ENCODE results near the gene ADO.

DNA sequence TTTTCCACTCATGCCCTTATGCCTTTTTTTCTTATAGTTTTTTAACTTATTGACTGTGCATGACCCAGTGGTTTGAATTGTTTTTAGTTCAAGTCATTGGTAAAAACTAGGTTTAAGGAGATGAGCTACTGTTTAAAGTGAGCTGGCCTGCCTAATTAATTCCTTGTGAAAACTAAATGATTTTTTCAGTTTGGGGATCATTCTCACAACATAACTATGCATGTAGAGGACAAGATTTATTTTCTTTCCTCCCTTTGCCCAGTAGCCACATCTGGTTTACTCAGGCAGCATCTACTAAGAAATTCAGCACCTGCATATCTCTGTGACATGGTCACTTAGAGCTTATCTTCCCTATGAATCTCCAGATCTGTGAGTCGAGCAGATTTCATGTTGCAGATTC lies 1.7 kb downstream of the ADO start:
- TF ChIP-seq, protein P1, sequence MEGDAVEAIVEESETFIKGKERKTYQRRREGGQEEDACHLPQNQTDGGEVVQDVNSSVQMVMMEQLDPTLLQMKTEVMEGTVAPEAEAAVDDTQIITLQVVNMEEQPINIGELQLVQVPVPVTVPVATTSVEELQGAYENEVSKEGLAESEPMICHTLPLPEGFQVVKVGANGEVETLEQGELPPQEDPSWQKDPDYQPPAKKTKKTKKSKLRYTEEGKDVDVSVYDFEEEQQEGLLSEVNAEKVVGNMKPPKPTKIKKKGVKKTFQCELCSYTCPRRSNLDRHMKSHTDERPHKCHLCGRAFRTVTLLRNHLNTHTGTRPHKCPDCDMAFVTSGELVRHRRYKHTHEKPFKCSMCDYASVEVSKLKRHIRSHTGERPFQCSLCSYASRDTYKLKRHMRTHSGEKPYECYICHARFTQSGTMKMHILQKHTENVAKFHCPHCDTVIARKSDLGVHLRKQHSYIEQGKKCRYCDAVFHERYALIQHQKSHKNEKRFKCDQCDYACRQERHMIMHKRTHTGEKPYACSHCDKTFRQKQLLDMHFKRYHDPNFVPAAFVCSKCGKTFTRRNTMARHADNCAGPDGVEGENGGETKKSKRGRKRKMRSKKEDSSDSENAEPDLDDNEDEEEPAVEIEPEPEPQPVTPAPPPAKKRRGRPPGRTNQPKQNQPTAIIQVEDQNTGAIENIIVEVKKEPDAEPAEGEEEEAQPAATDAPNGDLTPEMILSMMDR (IDR thresholded peaks at IDR 0.05; ENCODE audit: insufficient read depth, low read length, poor library complexity, severe bottlenecking), result no peak
- no peak for TF ChIP-seq EZH2phosphoT487 (conservative IDR thresholded peaks at IDR 0.05; ENCODE audit: low read length)
